Vagina (tissue), 2 donors: Measurements from ENCODE around the gene ARPIN.

ENCODE experiments used
- POLR2A ChIP-seq, 2 donors: fragments of 450-650 bp; IDR thresholded peaks; one replicate each; pipeline ENCODE4 v1.6.1; 2017; ENCODE audit warnings: antibody characterized with exemption in 2 of 2, mild to moderate bottlenecking in 2 of 2, moderate library complexity in 2 of 2
- TF ChIP-seq, protein P1 (sequence below), 3 experiments: fragments of 450-650 bp in 2 of 3; fragments of 200-600 bp in 1 of 3; sonication (generic) in 1 of 3; IDR thresholded peaks; one replicate each; pipeline ENCODE4 v1.5.1; 2017 to 2019; ENCODE audit warnings: antibody characterized with exemption in 3 of 3, mild to moderate bottlenecking in 2 of 3, moderate library complexity in 2 of 3

DNA sequence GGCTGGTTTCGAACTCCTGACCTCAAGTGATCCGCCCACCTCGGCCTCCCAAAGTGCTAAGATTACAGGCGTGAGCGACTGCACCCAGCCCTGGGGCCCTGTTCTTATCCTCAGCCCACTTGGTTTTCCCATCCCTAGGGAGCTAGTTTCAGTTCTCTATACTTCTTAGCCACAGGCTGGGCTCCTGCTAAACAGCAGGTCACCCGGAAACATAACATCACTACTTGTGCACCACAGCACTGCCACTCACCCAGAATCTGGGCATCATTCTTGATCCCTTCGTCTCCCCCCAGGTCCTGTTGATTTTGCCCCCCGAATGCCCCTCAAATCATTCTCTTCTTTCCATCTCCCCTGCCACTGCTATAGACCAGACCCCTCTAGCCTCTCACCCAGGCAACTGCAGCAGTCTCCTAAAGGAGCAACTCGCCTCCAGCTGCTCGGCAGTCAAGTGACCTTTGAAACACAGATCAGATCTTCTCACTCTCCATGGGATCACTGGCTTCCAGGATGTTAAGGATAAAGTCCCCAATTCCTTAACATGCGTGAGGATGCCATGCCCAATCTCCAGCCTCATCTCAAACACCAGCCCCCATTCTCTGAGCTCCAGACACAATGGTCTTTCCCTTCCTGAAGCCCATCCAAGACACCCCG lies 13.3 kb downstream of the ARPIN start:
- TF ChIP-seq, protein P1, sequence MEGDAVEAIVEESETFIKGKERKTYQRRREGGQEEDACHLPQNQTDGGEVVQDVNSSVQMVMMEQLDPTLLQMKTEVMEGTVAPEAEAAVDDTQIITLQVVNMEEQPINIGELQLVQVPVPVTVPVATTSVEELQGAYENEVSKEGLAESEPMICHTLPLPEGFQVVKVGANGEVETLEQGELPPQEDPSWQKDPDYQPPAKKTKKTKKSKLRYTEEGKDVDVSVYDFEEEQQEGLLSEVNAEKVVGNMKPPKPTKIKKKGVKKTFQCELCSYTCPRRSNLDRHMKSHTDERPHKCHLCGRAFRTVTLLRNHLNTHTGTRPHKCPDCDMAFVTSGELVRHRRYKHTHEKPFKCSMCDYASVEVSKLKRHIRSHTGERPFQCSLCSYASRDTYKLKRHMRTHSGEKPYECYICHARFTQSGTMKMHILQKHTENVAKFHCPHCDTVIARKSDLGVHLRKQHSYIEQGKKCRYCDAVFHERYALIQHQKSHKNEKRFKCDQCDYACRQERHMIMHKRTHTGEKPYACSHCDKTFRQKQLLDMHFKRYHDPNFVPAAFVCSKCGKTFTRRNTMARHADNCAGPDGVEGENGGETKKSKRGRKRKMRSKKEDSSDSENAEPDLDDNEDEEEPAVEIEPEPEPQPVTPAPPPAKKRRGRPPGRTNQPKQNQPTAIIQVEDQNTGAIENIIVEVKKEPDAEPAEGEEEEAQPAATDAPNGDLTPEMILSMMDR (IDR thresholded peaks at IDR 0.05) = no peak
- no peak for TF ChIP-seq POLR2A (IDR thresholded peaks at IDR 0.05)
